HCT116 (cell line): ENCODE data around the gene EIF3A. TPM values are rescaled to one million over a fixed set of nuclear protein-coding genes. Genes with fewer than 3 reads are reported as not detected.

Experiments
- ATAC-seq: fragments of 200-7000 bp; cut with Tn5 transposase; 2 replicates; pipeline ENCODE4 v1.9.1; 2020; ENCODE audit warnings: mild to moderate bottlenecking, moderate library complexity
- BruUV-seq: library from RNA; stranded (reverse); fragments of 400-500 nt; replicated peaks from 2 replicates; lab custom pipeline; 2021; lab: Mats Ljungman, UMichigan
- CTCF ChIA-PET: fragments of 300-600 bp; sonication (Branson Sonifier 250); formaldehyde crosslinking; loops from one replicate; lab custom pipeline; 2021; ENCODE audit warnings: antibody characterized with exemption; lab: Charles Lee
- POLR2A ChIA-PET: fragments of 300-600, 350-600 bp; sonication (Branson Sonifier 250); formaldehyde crosslinking; loops from one replicate; lab custom pipeline; 2021; ENCODE audit warnings: antibody characterized with exemption; lab: Charles Lee
- RAD21 ChIA-PET, 2 experiments: fragments of 300-600 bp; sonication (Branson Sonifier 250); formaldehyde crosslinking; loops; one replicate each; lab custom pipeline; 2023; ENCODE audit warnings: low total read pairs in 2 of 2; ENCODE audit not compliant: uncharacterized antibody in 2 of 2, unreplicated experiment in 2 of 2, low non-redundant PET in 1 of 2; lab: Charles Lee
- DNase-seq: peaks from one replicate; pipeline ENCODE4 v3.0.0-alpha.2; 2010; ENCODE audit warnings: low read depth, low spot score
- H2AFZ ChIP-seq: fragments of 200-600 bp; shearing (Covaris generic), sonication (generic); 2 replicates; pipeline ENCODE4 v1.6.1; 2017; ENCODE audit warnings: low read depth, mixed run types, mixed read lengths, antibody characterized with exemption, low read length; ENCODE audit not compliant: poor library complexity, severe bottlenecking
- H3K27ac ChIP-seq: 2 replicates; pipeline ENCODE4 v1.5.1; 2012; ENCODE audit warnings: low read depth, low read length
- H3K27me3 ChIP-seq: fragments of 200-600 bp; sonication (generic); 2 replicates; pipeline ENCODE4 v1.6.1; 2016; ENCODE audit warnings: mixed run types, low read length, mixed read lengths; ENCODE audit not compliant: insufficient read depth
- H3K36me3 ChIP-seq, 2 experiments: fragments of 200-500 bp in 1 of 2; fragments of 200-600 bp in 1 of 2; sonication (Bioruptor generic) in 1 of 2; sonication (generic) in 1 of 2; 2 replicates each; pipeline versions ENCODE4 v1.5.1 to v1.6.1; 2014 to 2016; ENCODE audit warnings: low read length in 2 of 2, inconsistent platforms in 1 of 2, mixed read lengths in 1 of 2, mixed run types in 1 of 2; ENCODE audit not compliant: insufficient read depth in 2 of 2, control insufficient read depth in 1 of 2
- H3K4me1 ChIP-seq, 2 experiments: fragments of 200-600 bp in 1 of 2; sonication (generic) in 1 of 2; 2 replicates each; pipeline versions ENCODE4 v1.5.1 to v1.6.1; 2012 to 2017; ENCODE audit warnings: low read length in 2 of 2, inconsistent platforms in 1 of 2, mild to moderate bottlenecking in 1 of 2, mixed read lengths in 1 of 2, mixed run types in 1 of 2, moderate library complexity in 1 of 2; ENCODE audit not compliant: insufficient read depth in 2 of 2, control insufficient read depth in 1 of 2
- H3K4me2 ChIP-seq: fragments of 200-600 bp; sonication (generic); 2 replicates; pipeline ENCODE4 v1.6.1; 2017; ENCODE audit warnings: mixed run types, low read length, mixed read lengths
- H3K4me3 ChIP-seq, 2 experiments: fragments of 200-600 bp in 1 of 2; sonication (generic) in 1 of 2; replicated peaks in 1 of 2; 2 replicates each; pipeline ENCODE4 v1.5.1; 2011 to 2016; ENCODE audit warnings: low read length in 2 of 2, control low read depth in 1 of 2, low read depth in 1 of 2, mild to moderate bottlenecking in 1 of 2, mixed read lengths in 1 of 2, mixed run types in 1 of 2
- H3K79me2 ChIP-seq: fragments of 200-600 bp; sonication (generic); 2 replicates; pipeline ENCODE4 v1.6.1; 2017; ENCODE audit warnings: mild to moderate bottlenecking, mixed run types, low read length, moderate library complexity, mixed read lengths; ENCODE audit not compliant: insufficient read depth
- H3K9ac ChIP-seq: fragments of 200-600 bp; sonication (generic); 2 replicates; pipeline ENCODE4 v1.6.1; 2016; ENCODE audit warnings: low read length, mixed read lengths
- H3K9me2 ChIP-seq: fragments of 200-600 bp; sonication (generic), shearing (Covaris generic); 2 replicates; pipeline ENCODE4 v1.6.1; 2017; ENCODE audit warnings: mixed run types, mild to moderate bottlenecking, moderate library complexity; ENCODE audit not compliant: insufficient read depth
- H3K9me3 ChIP-seq, 2 experiments: fragments of 200-500 bp in 1 of 2; fragments of 200-600 bp in 1 of 2; sonication (Bioruptor generic) in 1 of 2; sonication (generic) in 1 of 2; 2 replicates each; pipeline ENCODE4 v1.6.1; 2014 to 2017; ENCODE audit warnings: low read length in 2 of 2, mixed read lengths in 2 of 2, inconsistent platforms in 1 of 2, low read depth in 1 of 2, mild to moderate bottlenecking in 1 of 2, mixed run types in 1 of 2, moderate library complexity in 1 of 2; ENCODE audit not compliant: control insufficient read depth in 1 of 2, insufficient read depth in 1 of 2
- H4K20me1 ChIP-seq: fragments of 200-600 bp; sonication (generic), shearing (Covaris generic); 2 replicates; pipeline ENCODE4 v1.6.1; 2017; ENCODE audit warnings: mixed run types, mild to moderate bottlenecking, moderate library complexity; ENCODE audit not compliant: insufficient read depth
- ATF3 ChIP-seq: IDR thresholded peaks from 2 replicates; pipeline ENCODE4 v1.6.1; 2012
- FOSL1 ChIP-seq: IDR thresholded peaks from 2 replicates; pipeline ENCODE4 v1.6.1; 2012; ENCODE audit warnings: low read depth
- POLR2A ChIP-seq: IDR thresholded peaks from 2 replicates; pipeline ENCODE4 v1.7.0; 2011; ENCODE audit warnings: borderline replicate concordance; ENCODE audit not compliant: insufficient read depth, insufficient read length; ENCODE audit errors: extremely low read depth
- SP1 ChIP-seq: IDR thresholded peaks from 2 replicates; pipeline ENCODE4 v1.6.1; 2012; ENCODE audit warnings: low read depth
- ZNF274 ChIP-seq: fragments of 200-500 bp; sonication (Bioruptor generic); IDR thresholded peaks from 2 replicates; pipeline ENCODE4 v1.6.1; 2014; ENCODE audit warnings: mild to moderate bottlenecking, low read depth, low read length, inconsistent platforms
- intact Hi-C: fragments of 100-400 bp; cut with micrococcal nuclease; formaldehyde crosslinking; loops from 2 replicates; pipeline ENCODE4 v1.10.0; 2022
- total RNA-seq: library from RNA; stranded (reverse); gene quantifications from one replicate; pipeline ENCODE4 v1.2.1, GENCODE V29; 2021; ENCODE audit not compliant: unreplicated experiment
- TF ChIP-seq, protein P1 (sequence below), 3 experiments: fragments of 200-600 bp in 1 of 3; sonication (generic) in 1 of 3; IDR thresholded peaks in 2 of 3; conservative IDR thresholded peaks in 1 of 3; 2 replicates each; pipeline ENCODE4 v1.5.1; 2012 to 2017; ENCODE audit warnings: low read depth in 2 of 3, low read length in 2 of 3, antibody characterized with exemption in 1 of 3, borderline replicate concordance in 1 of 3, control low read depth in 1 of 3, mild to moderate bottlenecking in 1 of 3, mixed read lengths in 1 of 3, mixed run types in 1 of 3, moderate library complexity in 1 of 3; ENCODE audit not compliant: insufficient read depth in 1 of 3

EIF3A gene
- total RNA-seq, 1 experiment from 2014 or later: 271 TPM

DNA sequence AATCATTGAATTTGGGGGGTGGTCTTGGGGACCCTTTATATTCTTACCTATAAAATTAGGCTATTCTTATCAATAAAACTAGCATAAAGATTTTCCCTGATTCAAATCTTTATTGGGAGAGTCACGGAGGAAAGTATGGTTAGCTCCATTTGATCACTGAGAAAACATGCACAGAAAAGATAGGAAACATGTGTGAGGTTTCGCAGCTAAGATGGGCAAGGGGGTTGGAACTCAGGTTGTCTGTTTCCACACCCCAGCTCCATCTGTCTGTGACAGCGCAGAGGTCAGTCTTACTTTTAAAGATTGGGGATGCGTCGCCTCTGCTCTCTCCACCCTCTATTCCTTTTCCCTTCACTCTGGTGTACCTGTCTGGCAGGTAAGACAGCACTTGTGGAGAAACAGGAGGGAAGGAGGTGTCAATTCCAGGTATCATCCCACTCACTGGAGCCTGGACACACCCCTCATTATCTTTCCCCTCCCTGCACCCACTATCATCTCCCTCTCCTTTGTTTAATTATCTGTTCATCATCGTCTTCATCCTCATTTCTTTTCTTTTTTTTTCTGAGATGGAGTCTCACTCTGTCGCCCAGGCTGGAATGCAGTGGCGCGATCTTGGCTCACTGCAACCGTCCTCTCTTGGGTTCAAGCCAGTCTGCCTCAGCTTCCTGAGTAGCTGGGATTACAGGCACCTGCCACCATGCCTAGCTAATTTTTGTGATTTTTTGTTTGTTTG, 20.9 kb upstream of the EIF3A start (continued):
- TF ChIP-seq FOSL1: no peak

DNA sequence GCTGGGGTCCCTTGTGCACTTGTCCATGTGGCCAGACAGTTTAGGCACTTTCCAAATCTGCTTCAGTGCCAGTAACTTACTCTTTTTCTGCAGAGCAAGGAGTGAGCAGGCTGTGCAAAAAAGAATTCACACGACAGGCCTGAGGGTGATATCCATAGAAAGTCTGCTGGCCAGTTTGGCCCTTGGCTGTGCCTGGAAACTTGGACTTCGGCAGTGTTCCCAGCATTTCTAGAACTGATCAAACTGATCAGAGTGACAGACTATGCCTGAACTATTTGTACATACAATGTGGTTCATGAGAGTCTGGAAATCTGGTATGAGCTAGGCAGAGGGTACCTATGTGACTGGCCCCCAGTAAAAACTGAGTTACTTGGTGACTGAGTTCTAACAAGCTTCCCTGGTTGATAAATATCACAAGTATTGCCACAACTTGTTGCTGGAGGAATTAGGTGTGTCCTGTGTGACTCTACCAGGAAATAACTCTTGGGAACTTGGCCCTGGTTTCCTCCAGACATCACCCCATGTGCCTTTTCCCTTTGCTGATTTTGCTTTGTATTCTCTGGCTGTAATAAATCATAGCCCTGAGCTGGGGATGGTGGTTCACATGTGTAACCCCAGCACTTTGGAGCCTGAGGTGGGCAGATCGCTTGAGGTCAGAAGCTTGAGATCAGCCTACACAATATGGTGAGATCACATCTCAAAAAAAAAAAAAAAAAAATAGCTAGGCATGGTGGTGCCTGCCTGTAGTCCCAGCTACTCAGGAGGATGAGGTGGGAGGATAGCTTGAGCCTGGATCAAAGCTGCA, 20.0 kb upstream of the EIF3A start:
- Histone ChIP-seq H3K36me3 (no peaks in the 10 kb centered on the region), H2AFZ (peak overlapping the region; percentile 0), H3K27me3 (no peaks in the 10 kb centered on the region), H3K9ac (no peak overlapping the region), H3K9me2 (no peaks in the 10 kb centered on the region; the same call in 1 of the 2 replicates), H3K4me3 (no peak overlapping the region), H3K79me2 (peaks cover 11% of the 10 kb centered on the region), H3K4me1 (peaks cover 4 to 26% of the 10 kb centered on the region in 2 experiments), H3K4me2 (peak overlapping the region; percentile 17), H4K20me1 (no peaks in the 10 kb centered on the region), H3K27ac (no peak overlapping the region), H3K9me3 (no peaks in the 10 kb centered on the region)
- TF ChIP-seq, protein P1, sequence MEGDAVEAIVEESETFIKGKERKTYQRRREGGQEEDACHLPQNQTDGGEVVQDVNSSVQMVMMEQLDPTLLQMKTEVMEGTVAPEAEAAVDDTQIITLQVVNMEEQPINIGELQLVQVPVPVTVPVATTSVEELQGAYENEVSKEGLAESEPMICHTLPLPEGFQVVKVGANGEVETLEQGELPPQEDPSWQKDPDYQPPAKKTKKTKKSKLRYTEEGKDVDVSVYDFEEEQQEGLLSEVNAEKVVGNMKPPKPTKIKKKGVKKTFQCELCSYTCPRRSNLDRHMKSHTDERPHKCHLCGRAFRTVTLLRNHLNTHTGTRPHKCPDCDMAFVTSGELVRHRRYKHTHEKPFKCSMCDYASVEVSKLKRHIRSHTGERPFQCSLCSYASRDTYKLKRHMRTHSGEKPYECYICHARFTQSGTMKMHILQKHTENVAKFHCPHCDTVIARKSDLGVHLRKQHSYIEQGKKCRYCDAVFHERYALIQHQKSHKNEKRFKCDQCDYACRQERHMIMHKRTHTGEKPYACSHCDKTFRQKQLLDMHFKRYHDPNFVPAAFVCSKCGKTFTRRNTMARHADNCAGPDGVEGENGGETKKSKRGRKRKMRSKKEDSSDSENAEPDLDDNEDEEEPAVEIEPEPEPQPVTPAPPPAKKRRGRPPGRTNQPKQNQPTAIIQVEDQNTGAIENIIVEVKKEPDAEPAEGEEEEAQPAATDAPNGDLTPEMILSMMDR (IDR thresholded peaks at IDR 0.05 in 2 of 3, conservative IDR thresholded peaks at IDR 0.05 in 1 of 3; ENCODE audit: borderline replicate concordance in 1 of 3, insufficient read depth in 1 of 3, low read depth in 2 of 3, low read length in 2 of 3): no peak
- TF ChIP-seq SP1 (no peak), ZNF274 (no peak), POLR2A (no peak), ATF3 (no peak)
- POLR2A ChIA-PET: interaction anchor here (0.6 kb wide), 2 partner anchors 16 to 172 kb away, joined by 3 to 5 read pairs; no protein-coding TSS in a partner anchor
- CTCF ChIA-PET: no interaction called here
- no peak for DNase-seq
- BruUV-seq: no TSS peak
- RAD21 ChIA-PET: interaction anchor here in 1 of 2 experiments (0.6 kb wide), 1 partner anchor 183 kb away, joined by 4 read pairs; no protein-coding TSS in a partner anchor
- intact Hi-C loops: no loop called here
- ATAC-seq: no peak
